Upper lobe of left lung (tissue), 6 donors: ENCODE results near the gene NEBL. TPM values are rescaled to one million over a fixed set of nuclear protein-coding genes. Genes with fewer than 3 reads are reported as not detected.

ENCODE experiments used
- ATAC-seq, 2 donors: fragments of 200-7000 bp; cut with Tn5 transposase; one replicate each; pipeline ENCODE4 v1.9.1; 2022; ENCODE audit warnings: mild to moderate bottlenecking in 2 of 2, moderate library complexity in 2 of 2; ENCODE audit not compliant: low FRiP score in 2 of 2
- DNase-seq, 2 donors: peaks; one replicate each; pipeline ENCODE4 v3.0.0-alpha.2; 2019 to 2020
- H3K27ac ChIP-seq, 4 donors: fragments of 200-600 bp; sonication (generic); one replicate each; pipeline ENCODE4 v1.5.1; 2016 to 2019
- H3K27me3 ChIP-seq, 4 donors: fragments of 200-600 bp; sonication (generic); one replicate each; pipeline ENCODE4 v1.5.1; 2017 to 2019
- H3K36me3 ChIP-seq, 4 donors: fragments of 200-600 bp; sonication (generic); one replicate each; pipeline ENCODE4 v1.5.1; 2016 to 2019
- H3K4me1 ChIP-seq, 4 donors: fragments of 200-600 bp; sonication (generic); one replicate each; pipeline ENCODE4 v1.5.1; 2018 to 2019
- H3K4me3 ChIP-seq, 4 donors: fragments of 200-600 bp; sonication (generic); one replicate each; pipeline ENCODE4 v1.5.1; 2017 to 2019; ENCODE audit warnings: mild to moderate bottlenecking in 2 of 4, moderate library complexity in 1 of 4
- H3K9me3 ChIP-seq, 4 donors: fragments of 200-600 bp; sonication (generic); one replicate each; pipeline ENCODE4 v1.5.1; 2018 to 2019
- CTCF ChIP-seq, 6 experiments: fragments of 450-650 bp in 4 of 6; fragments of 200-600 bp in 2 of 6; sonication (generic) in 2 of 6; IDR thresholded peaks; one replicate each; pipeline ENCODE4 v1.5.1; 2016 to 2019; ENCODE audit warnings: antibody characterized with exemption in 6 of 6
- EP300 ChIP-seq, 4 donors: sonication (generic); formaldehyde crosslinking; IDR thresholded peaks; one replicate each; pipeline ENCODE4 v1.5.1; 2017; ENCODE audit warnings: antibody characterized with exemption in 4 of 4, control low read depth in 2 of 4
- POLR2A ChIP-seq, 4 donors: fragments of 450-650 bp; IDR thresholded peaks; one replicate each; pipeline ENCODE4 v1.5.1; 2016 to 2017; ENCODE audit warnings: antibody characterized with exemption in 4 of 4, mild to moderate bottlenecking in 2 of 4
- POLR2AphosphoS5 ChIP-seq, 2 donors: sonication (generic); formaldehyde crosslinking; IDR thresholded peaks; one replicate each; pipeline ENCODE4 v1.5.1; 2017; ENCODE audit warnings: antibody characterized with exemption in 2 of 2
- WGBS, 2 donors: methylation state at CpG; one replicate each; pipeline ENCODE4 v1.1.5; 2017 to 2018; 5-methylcytosine and 5-hydroxymethylcytosine counted together
- total RNA-seq, 6 donors: library from RNA; depleted of rRNA in 4 of 6; stranded (reverse); fragments of >200 nt in 4 of 6; gene quantifications; one replicate each; pipeline versions ENCODE4 v1.1.0 to v1.2.1, GENCODE V29; 2016 to 2021
- donor health status: DM: no; HTN: no; CAD: no; lungs with moderate emphysema.
- donor health status: DM: no; HTN: yes; CAD: no; lungs with severe emphysema.

NEBL gene
- total RNA-seq, 6 donors from 2014 or later: 61.2 to 274 (median 134) TPM

GRCh38 chr10:20890491-20891337 lies 6.4 kb downstream of the NEBL start:
- DNase-seq: no peak
- no peak overlapping the region for H3K4me3 ChIP-seq
- H3K4me1 ChIP-seq: peaks cover 0 to 2% (median 0%) of the 10 kb centered on the region in 4 donors
- no peak for ATAC-seq
- H3K36me3 ChIP-seq: no peaks in the 10 kb centered on the region
- no peaks in the 10 kb centered on the region for H3K9me3 ChIP-seq
- TF ChIP-seq POLR2AphosphoS5 (IDR thresholded peaks at IDR 0.05) (no peak), CTCF (IDR thresholded peaks at IDR 0.05) (no peak), EP300 (IDR thresholded peaks at IDR 0.05) (no peak), POLR2A (IDR thresholded peaks at IDR 0.05) (no peak)
- H3K27ac ChIP-seq: peak overlapping the region in 2 of 4 donors; percentile 4 to 11
- 66 to 79% methylated on average over 6 of the region's 6 CpGs for WGBS, 2 donors
- no peaks in the 10 kb centered on the region for H3K27me3 ChIP-seq

- Histone ChIP-seq H3K27me3 (no peaks in the 10 kb centered on the region), H3K36me3 (no peaks in the 10 kb centered on the region), H3K4me3 (no peak overlapping the region), H3K27ac (no peak overlapping the region), H3K9me3 (no peaks in the 10 kb centered on the region), H3K4me1 (peaks cover 0 to 2% (median 0%) of the 10 kb centered on the region in 4 donors)
- no peak for DNase-seq
- ATAC-seq: no peak
- TF ChIP-seq EP300 (IDR thresholded peaks at IDR 0.05) (no peak), CTCF (IDR thresholded peaks at IDR 0.05) (no peak), POLR2AphosphoS5 (IDR thresholded peaks at IDR 0.05) (no peak), POLR2A (IDR thresholded peaks at IDR 0.05) (no peak)
- 62 to 68% methylated on average over 6 of the region's 6 CpGs for WGBS, 2 donors
Measured at GRCh38 chr10:20890009-20890408, 7.1 kb downstream of the NEBL start.

GRCh38 chr10:20888620-20889330 lies 8.3 kb downstream of the NEBL start:
- H3K4me3 ChIP-seq: no peak overlapping the region
- ATAC-seq (no peak), DNase-seq (no peak)
- 54 to 57% methylated on average over 7 of the region's 7 CpGs for WGBS, 2 donors
- H3K27me3 ChIP-seq: no peaks in the 10 kb centered on the region
- H3K9me3 ChIP-seq: no peaks in the 10 kb centered on the region
- no peak overlapping the region for H3K27ac ChIP-seq
- no peaks in the 10 kb centered on the region for H3K36me3 ChIP-seq
- H3K4me1 ChIP-seq: peaks cover 0 to 2% (median 0%) of the 10 kb centered on the region in 4 donors
- TF ChIP-seq EP300 (IDR thresholded peaks at IDR 0.05) (no peak), CTCF (IDR thresholded peaks at IDR 0.05) (no peak), POLR2A (IDR thresholded peaks at IDR 0.05) (no peak), POLR2AphosphoS5 (IDR thresholded peaks at IDR 0.05) (no peak)

- WGBS, 2 donors: 57 to 61% methylated on average over 7 of the region's 7 CpGs
- Histone ChIP-seq H3K27ac (no peak overlapping the region), H3K36me3 (no peaks in the 10 kb centered on the region), H3K9me3 (no peaks in the 10 kb centered on the region), H3K4me1 (peaks cover 0 to 2% (median 0%) of the 10 kb centered on the region in 4 donors), H3K27me3 (no peaks in the 10 kb centered on the region), H3K4me3 (no peak overlapping the region)
- DNase-seq: no peak
- no peak for ATAC-seq
- no peak for TF ChIP-seq CTCF (IDR thresholded peaks at IDR 0.05)
- TF ChIP-seq POLR2A (IDR thresholded peaks at IDR 0.05): no peak
- no peak for TF ChIP-seq EP300 (IDR thresholded peaks at IDR 0.05)
- no peak for TF ChIP-seq POLR2AphosphoS5 (IDR thresholded peaks at IDR 0.05)
Measured at GRCh38 chr10:20887706-20888555, 9.2 kb downstream of the NEBL start.
